Right cardiac atrium (tissue), 5 donors: ENCODE results near the gene TBPL2. TPM values are rescaled to one million over a fixed set of nuclear protein-coding genes. Genes with fewer than 3 reads are reported as not detected.
A peak's percentile ranks its signal among the peaks of the same experiment; 100 is the strongest.
"Not testable (repeated sequence)": the region's sequence is repeated elsewhere in the genome, so short reads cannot be mapped to it uniquely, and the experiment has no call there.

ENCODE experiments used
- ATAC-seq, 2 donors: fragments of 200-7000 bp; cut with Tn5 transposase; one replicate each; pipeline versions ENCODE4 v1.8.0 to v1.9.1; 2020; ENCODE audit warnings: moderate library complexity in 2 of 2, mild to moderate bottlenecking in 1 of 2
- DNase-seq, 3 donors: peaks; one replicate each; pipeline ENCODE4 v3.0.0-alpha.2; 2020
- H3K27ac ChIP-seq: one replicate; pipeline ENCODE4 v1.5.1; 2013; ENCODE audit warnings: mild to moderate bottlenecking, low read length, control low read depth, moderate library complexity
- H3K27me3 ChIP-seq: one replicate; pipeline ENCODE4 v1.6.1; 2013; ENCODE audit not compliant: control insufficient read depth, insufficient read depth
- H3K4me1 ChIP-seq: one replicate; pipeline ENCODE4 v1.6.1; 2013; ENCODE audit warnings: low read length; ENCODE audit not compliant: control insufficient read depth, insufficient read depth
- H3K4me3 ChIP-seq: one replicate; pipeline ENCODE4 v1.5.1; 2013; ENCODE audit warnings: low read length, control low read depth
- H3K9me3 ChIP-seq: one replicate; pipeline ENCODE4 v1.6.1; 2013; ENCODE audit warnings: low read length; ENCODE audit not compliant: control insufficient read depth
- WGBS: extraction: QIAGEN DNeasy Blood & Tissue Kit; methylation state at CpG from one replicate; pipeline ENCODE4 v1.1.7; 2013; 5-methylcytosine and 5-hydroxymethylcytosine counted together
- intact Hi-C, 4 donors: fragments of 100-400 bp; cut with DNase I; formaldehyde crosslinking; loops; one replicate each; pipeline versions ENCODE4 v1.11.0 to v1.14.0; 2022 to 2023
- long read RNA-seq, 4 donors: library from polyadenylated mRNA; unstranded; transcript quantifications; one replicate each; pipeline ENCODE4 v2.0.0, GENCODE V29; 2020 to 2021
- polyA plus RNA-seq: library from polyadenylated mRNA; stranded (reverse); fragments of 200-250 nt; gene quantifications from one replicate; pipeline ENCODE4 v1.2.3, GENCODE V29; 2013
- total RNA-seq, 4 donors: library from RNA; stranded (reverse); fragmentation: NEBNext Ultra II Directional; extraction: Animal tissue kit (Norgen Biotek cat#: 25700); gene quantifications; one replicate each; pipeline ENCODE4 v1.2.1, GENCODE V29; 2021
- donor health status: healthy with polysubstance abuse.
- donor health status: DM: no; HTN: yes; CAD: no.
- donor health status: DM: no; HTN: no; CAD: no.
- donor health status: DM: no; HTN: yes; CAD: no; lungs with severe emphysema.
- donor health status: DM: yes; HTN: yes; CAD: no.

Gene TBPL2
- total RNA-seq = not detected
- not detected for polyA plus RNA-seq
- long read RNA-seq, donor 1 = 0 reads
- long read RNA-seq, donor 2 = 0 reads
- long read RNA-seq, donor 3 = 0 reads
- long read RNA-seq, donor 4 = 0 reads

DNA sequence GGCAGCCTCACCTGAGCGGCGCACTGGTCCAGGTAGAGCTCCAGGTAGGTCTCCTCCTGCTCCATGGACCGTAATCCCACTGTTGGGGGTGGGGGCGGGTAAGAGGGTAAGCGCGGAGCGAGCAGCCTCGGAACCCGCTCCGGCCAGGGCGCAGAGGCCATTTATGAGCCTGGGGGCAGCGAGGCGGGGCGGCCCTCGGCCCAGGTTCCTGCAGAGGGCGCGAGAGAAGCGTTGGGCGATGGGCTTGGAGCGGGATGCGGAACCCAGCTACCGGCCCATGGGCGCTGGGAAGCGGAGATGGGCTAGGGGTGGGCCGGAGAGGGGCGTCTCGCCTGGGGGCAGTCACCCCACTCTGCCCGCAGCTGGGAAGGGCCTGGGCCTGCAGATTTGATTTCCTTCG is at the start of gene TBPL2:
TBPL2 (minus strand) TSS at position 232 of the 400 bp plus-strand sequence; CDS start at position 65, 167 bp downstream.
- peak in 1 of 2 donors; percentile 41 for ATAC-seq
- H3K27ac ChIP-seq = no peak within 1 kb of the TSS
- H3K27me3 ChIP-seq = no peaks in the 10 kb centered on the region
- intact Hi-C loops = loop anchor here in 2 of 4 donors (10.0 kb wide), 2 partner anchors 134 to 1034 kb away; no protein-coding TSS in a partner anchor
- DNase-seq = peak in 1 of 3 donors; percentile 50
- H3K4me1 ChIP-seq = no peaks in the 10 kb centered on the region
- H3K9me3 ChIP-seq = no peaks in the 10 kb centered on the region
- H3K4me3 ChIP-seq = no peak within 1 kb of the TSS
- WGBS = 29% methylated on average over 29 of the region's 29 CpGs

DNA sequence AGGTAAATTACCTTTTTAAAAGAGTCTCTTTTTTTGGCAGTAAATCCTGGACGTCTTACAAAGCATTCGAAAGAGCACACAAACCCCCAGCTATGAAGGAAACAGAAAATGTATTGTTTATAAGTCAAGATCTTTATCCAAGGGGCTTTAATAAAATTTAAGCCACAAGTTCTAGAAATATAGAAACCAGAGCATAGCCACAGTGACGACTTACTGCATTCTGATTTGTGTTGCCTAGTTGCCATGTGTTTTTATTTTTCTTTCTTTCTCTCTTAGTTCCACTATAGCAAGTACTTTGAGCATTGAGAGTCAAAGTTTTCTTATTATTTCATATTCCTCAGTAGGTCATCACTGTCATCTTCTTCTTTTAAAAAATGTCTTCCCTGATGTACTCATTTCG is 47.8 kb upstream of the TBPL2 start:
- Histone ChIP-seq H3K27ac (no peak overlapping the region), H3K4me1 (no peaks in the 10 kb centered on the region), H3K4me3 (no peak overlapping the region), H3K9me3 (no peaks in the 10 kb centered on the region), H3K27me3 (no peaks in the 10 kb centered on the region)
- no peak for ATAC-seq
- intact Hi-C loops = no loop called here
- no peak for DNase-seq
- WGBS = 68% methylated on average over 4 of the region's 4 CpGs

DNA sequence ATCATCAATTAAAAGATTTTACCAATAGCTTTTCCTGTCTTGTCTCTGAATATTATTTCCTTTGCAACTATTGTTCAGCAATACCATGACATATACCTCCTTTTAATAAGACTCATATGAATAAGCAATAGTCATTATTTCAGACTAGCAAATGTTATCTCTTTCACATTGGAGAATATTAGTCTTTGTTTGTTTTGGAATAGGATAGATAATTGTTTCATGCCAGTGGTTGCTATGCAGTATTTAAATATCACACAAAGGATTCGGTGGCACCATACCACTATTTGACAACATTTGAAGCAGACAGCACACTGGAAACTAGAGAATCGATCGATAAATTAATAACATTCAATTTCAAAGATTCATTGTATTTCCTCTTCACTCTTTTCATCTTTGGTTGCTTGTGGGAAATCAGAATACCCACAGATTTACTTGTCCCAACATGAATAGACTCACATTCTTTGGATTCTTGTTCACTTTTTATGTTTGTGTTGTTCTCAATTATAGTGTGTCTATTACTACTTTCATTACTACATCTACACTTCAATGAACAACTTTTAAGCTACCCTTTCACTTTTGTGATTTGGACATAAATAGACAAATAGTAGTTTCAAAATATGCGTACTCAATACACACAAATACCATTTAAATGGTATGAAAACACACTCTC is 42.7 kb upstream of the TBPL2 start:
- Histone ChIP-seq H3K27ac (no peak overlapping the region), H3K4me3 (no peak overlapping the region), H3K9me3 (no peaks in the 10 kb centered on the region), H3K4me1 (no peaks in the 10 kb centered on the region), H3K27me3 (no peaks in the 10 kb centered on the region)
- intact Hi-C loops = no loop called here
- DNase-seq (no peak), ATAC-seq (no peak)
- WGBS = 77% methylated on average over 4 of the region's 4 CpGs

DNA sequence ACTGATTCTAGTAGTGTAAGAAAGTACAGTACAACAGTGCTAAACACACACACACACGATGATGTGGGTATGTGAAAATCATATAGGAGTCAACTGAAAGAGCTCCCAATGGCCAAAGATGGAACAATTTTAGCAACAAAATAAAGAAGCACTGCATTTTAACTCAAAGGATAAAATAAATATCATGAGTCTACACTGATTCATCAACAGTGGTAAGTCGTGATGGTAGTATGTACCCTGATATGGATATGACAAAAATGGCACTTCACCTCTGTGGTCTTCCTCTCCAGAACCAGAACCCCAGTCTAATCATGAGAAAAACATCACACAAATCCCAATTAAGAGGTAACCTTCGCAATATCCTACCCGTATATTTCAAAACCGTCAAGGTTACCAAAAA is 41.4 kb upstream of the TBPL2 start:
- Histone ChIP-seq H3K27me3 (no peaks in the 10 kb centered on the region), H3K4me3 (no peak overlapping the region), H3K4me1 (no peaks in the 10 kb centered on the region), H3K9me3 (no peaks in the 10 kb centered on the region), H3K27ac (no peak overlapping the region)
- 87% methylated on average over 5 of the region's 5 CpGs for WGBS
- ATAC-seq (no peak), DNase-seq (no peak)
- intact Hi-C loops = no loop called here

DNA sequence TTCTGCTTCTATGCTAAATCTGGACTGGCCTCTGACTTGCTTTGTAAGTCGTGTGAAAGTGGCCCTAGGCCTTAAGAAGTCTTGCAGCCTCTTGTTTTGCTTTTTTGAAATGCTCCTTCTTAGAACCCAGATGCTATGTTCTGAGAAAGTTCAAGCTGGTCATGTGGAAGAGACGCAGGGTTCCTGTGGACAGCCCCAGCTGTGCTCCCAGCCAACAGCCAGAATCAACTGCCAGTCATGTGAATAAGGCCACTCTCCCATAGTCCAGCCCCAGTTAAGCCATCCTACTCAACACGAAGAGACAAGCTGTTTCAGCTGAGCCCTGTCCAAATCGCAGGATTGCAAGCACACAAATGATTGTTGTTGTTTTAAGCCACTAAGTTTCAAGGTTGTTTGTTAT is 37.3 kb upstream of the TBPL2 start:
- ATAC-seq (peak; percentile 64 to 88), DNase-seq (peak in 2 of 3 donors; percentile 67 to 70)
- intact Hi-C loops = no loop called here
- WGBS = 45% methylated on average over 4 of the region's 4 CpGs
- no peaks in the 10 kb centered on the region for H3K4me1 ChIP-seq
- H3K27me3 ChIP-seq = no peaks in the 10 kb centered on the region
- H3K9me3 ChIP-seq = no peaks in the 10 kb centered on the region
- no peak overlapping the region for H3K27ac ChIP-seq
- H3K4me3 ChIP-seq = no peak overlapping the region

DNA sequence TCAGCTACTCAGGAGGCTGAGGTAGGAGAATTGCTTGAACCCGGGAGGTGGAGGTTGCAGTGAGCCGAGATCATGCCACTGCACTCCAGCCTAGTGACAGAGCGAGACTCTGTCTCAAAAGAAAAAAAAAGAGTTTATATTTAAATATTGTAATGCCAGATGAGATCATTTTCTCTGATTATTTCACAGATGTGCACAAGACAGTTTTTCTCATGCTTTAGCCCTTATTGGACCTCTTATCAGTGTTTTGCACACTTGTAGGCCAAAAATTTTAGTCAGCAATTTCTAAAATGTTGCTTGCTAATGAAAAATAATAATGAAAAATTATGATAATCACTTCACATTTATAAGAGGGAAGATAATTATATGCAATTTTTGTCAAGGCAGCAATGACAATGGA is 36.0 kb upstream of the TBPL2 start:
- H3K27me3 ChIP-seq, ATAC-seq, DNase-seq, H3K4me3 ChIP-seq, H3K9me3 ChIP-seq, H3K4me1 ChIP-seq, intact Hi-C loops, H3K27ac ChIP-seq: not testable (repeated sequence)
- 92% methylated on average over 3 of the region's 3 CpGs for WGBS

DNA sequence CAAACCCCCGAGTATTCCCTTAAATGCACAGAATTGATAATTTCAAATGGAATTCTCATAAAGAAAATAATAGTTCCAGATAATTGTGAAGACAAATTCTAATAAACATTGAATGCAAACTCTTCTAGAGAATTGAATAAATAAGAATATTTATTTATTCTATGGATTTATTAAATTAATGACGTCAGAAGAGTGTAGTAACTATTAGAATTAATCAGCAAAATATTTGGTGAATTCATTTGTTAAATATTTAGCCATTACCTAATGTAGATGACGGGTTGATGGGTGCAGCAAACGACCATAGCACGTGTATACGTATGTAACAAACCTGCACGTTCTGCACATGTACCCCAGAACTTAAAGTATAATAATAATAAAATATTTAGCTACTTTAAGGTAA is 33.4 kb upstream of the TBPL2 start:
- WGBS = 75% methylated on average over 7 of the region's 7 CpGs
- Histone ChIP-seq H3K4me3 (no peak overlapping the region), H3K27ac (no peak overlapping the region), H3K9me3 (no peaks in the 10 kb centered on the region), H3K4me1 (no peaks in the 10 kb centered on the region), H3K27me3 (no peaks in the 10 kb centered on the region)
- no peak for DNase-seq
- no peak for ATAC-seq
- intact Hi-C loops = no loop called here

DNA sequence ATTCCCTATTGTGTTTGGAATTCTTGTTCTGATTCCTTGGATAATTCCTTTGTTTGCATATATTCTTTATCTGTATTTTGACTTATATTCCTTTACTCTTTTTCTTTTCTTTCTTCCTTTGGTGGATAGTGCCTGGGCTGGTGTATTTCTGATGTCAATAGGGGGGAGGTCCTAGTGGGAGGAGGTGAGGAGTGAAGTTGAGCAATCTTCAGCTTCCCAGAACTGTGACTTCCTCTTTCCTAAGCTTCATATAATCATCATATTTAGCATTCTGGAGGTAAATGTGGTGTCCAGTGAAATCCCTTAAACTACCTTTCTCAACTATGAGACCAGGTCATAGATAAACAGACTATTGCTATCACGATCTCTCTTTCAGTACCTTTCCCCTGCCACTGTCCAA is 29.6 kb upstream of the TBPL2 start:
- DNase-seq (no peak), ATAC-seq (no peak)
- Histone ChIP-seq H3K27me3 (no peaks in the 10 kb centered on the region), H3K4me3 (no peak overlapping the region), H3K27ac (no peak overlapping the region), H3K9me3 (peaks cover 3% of the 10 kb centered on the region), H3K4me1 (no peaks in the 10 kb centered on the region)
- WGBS = 86% methylated on average over 1 of the region's 1 CpG
- intact Hi-C loops = no loop called here

DNA sequence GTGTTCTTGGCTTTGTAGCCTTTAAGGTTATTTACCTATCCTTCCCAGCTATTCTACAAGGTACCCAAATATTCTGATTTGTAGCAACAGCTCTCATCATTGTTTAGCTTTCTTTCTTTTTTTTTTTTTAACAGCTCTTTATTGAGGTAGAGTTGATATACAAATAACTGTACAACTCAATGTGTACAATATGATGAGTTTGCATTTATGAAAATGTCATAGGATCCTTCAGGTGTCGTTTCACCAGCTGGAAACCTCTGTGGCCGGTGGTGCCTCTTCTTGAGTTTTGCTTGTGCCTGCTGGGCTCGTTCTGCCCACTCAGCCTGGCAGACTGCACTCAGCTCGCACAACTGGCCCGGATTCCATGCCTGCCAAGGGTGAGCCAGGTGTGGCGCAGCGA is 26.9 kb upstream of the TBPL2 start:
- no peak overlapping the region for H3K27ac ChIP-seq
- intact Hi-C loops = no loop called here
- no peak for ATAC-seq

DNA sequence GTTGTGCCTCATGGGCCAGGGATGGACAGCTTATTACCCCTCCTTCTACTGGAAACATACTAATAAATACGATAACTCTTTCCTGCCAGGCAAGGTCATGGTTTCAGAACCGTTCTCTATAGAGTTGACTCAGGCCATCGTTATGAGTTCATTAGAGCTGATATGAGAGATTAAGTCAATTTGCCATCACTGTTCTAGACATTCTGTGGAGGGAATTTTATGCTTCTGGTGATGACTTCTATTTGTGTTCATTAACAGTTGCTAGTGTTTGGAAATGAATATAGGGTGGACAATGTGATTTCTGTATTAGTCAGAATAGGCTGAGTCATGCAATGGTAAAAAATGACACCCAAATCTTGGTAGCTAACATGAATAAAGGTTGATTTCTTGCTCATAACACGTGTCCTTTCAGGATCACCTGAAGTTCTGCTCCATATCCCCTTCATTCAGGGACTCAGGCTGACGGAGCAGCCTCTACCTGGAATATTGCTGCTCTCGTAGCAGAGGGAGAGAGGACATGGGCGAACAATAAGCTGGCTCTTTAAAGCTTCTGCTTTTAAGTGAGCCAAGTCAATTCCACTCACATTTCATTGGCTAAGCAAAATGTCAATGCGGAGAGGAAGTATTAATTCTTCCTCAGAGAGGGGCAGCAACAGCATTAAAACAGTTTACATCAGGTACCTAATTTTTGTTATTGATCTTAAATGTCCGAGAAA is 18.5 kb upstream of the TBPL2 start:
- DNase-seq (no peak), ATAC-seq (no peak)
- intact Hi-C loops = no loop called here
- H3K4me1 ChIP-seq = peaks cover 2% of the 10 kb centered on the region
- H3K27ac ChIP-seq = no peak overlapping the region
- H3K27me3 ChIP-seq = no peaks in the 10 kb centered on the region
- 74% methylated on average over 9 of the region's 9 CpGs for WGBS
- no peaks in the 10 kb centered on the region for H3K9me3 ChIP-seq
- H3K4me3 ChIP-seq = no peak overlapping the region

More for the DNA sequence above, 26.9 kb upstream of the TBPL2 start:
- Histone ChIP-seq H3K4me1 (no peaks in the 10 kb centered on the region), H3K27me3 (no peaks in the 10 kb centered on the region), H3K4me3 (no peak overlapping the region), H3K9me3 (peaks cover 3% of the 10 kb centered on the region)
- no peak for DNase-seq
- WGBS = 92% methylated on average over 7 of the region's 7 CpGs

DNA sequence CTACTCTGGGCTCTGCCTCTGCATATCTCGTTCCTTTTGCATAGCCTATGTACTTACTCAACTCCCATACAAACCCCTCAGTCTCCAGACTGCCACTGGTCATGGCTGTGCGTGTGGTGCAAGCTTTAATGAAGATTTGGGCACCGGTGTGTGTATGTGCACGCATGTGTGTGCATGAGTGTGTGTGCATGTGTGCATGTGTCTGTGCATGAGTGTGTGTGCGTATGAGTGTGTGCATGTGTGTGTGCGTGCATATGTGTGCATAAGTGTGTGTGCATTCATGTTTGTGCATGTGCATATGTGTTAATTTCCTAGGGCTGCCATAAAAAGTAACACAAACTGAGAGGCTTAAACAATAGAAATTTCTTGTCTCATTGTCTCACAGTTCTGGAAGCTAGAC is 17.1 kb upstream of the TBPL2 start:
- no peak overlapping the region for H3K4me3 ChIP-seq
- ATAC-seq (no peak), DNase-seq (no peak)
- no peaks in the 10 kb centered on the region for H3K27me3 ChIP-seq
- no peaks in the 10 kb centered on the region for H3K9me3 ChIP-seq
- peaks cover 2% of the 10 kb centered on the region for H3K4me1 ChIP-seq
- WGBS = 91% methylated on average over 6 of the region's 6 CpGs
- H3K27ac ChIP-seq = no peak overlapping the region
- intact Hi-C loops = no loop called here
